ENCODE data around the gene MAP4K5. TPM values are rescaled to one million over a fixed set of nuclear protein-coding genes. Genes with fewer than 3 reads are reported as not detected.

Gene MAP4K5
- total and polyA plus RNA-seq, 2 of the 4 experiments (the other 2 are of a cell fraction), result 33.1 to 46.1 TPM

- Histone ChIP-seq H3K18ac (ENCODE audit: low read depth, low read length) (no peak overlapping the region), H2BK120ac (ENCODE audit: low read depth, low read length) (no peak overlapping the region), H3K4me3 (ENCODE audit: insufficient read depth, low read depth, low read length) (no peak overlapping the region), H3K27ac (ENCODE audit: insufficient read depth, low read length) (no peak overlapping the region), H3K23ac (ENCODE audit: low read depth, low read length) (no peak overlapping the region), H4K8ac (ENCODE audit: low read depth in 2 of 2, low read length in 2 of 2) (no peak overlapping the region), H2BK5ac (ENCODE audit: low read depth, low read length, poor library complexity, severe bottlenecking) (no peak overlapping the region), H3K4ac (ENCODE audit: low read depth, low read length) (no peak overlapping the region), H3K4me2 (ENCODE audit: low read depth, low read length) (no peak overlapping the region), H3K4me1 (ENCODE audit: control insufficient read depth, insufficient read depth, low read length) (peaks cover 2% of the 10 kb centered on the region; the same call in 1 of the 2 replicates), H3K79me1 (ENCODE audit: low read depth in 1 of 2, low read length in 2 of 2) (peaks cover 4 to 5% of the 10 kb centered on the region in 2 experiments; a peak in 1 of 4 replicates), H2AFZ (replicated peaks; ENCODE audit: low read length, poor library complexity) (no peak overlapping the region), H3K14ac (replicated peaks; ENCODE audit: low read depth, low read length) (no peak overlapping the region), H4K91ac (ENCODE audit: insufficient read depth, low read depth, low read length) (no peak overlapping the region), H3K9me3 (ENCODE audit: control insufficient read depth, insufficient read depth, low read length) (no peaks in the 10 kb centered on the region), H2AK9ac (replicated peaks; ENCODE audit: low read depth, low read length, poor library complexity) (no peak overlapping the region), H3K56ac (ENCODE audit: extremely low read depth, insufficient read depth, low read length) (no peak overlapping the region), H2AK5ac (ENCODE audit: low read depth, low read length) (no peak overlapping the region), H3K36me3 (ENCODE audit: control insufficient read depth, insufficient read depth, low read length) (no peaks in the 10 kb centered on the region), H3K9me1 (ENCODE audit: insufficient read depth, low read length) (no peaks in the 10 kb centered on the region), H3K9ac (ENCODE audit: low read depth, low read length) (no peak overlapping the region), H3K27me3 (ENCODE audit: control insufficient read depth, insufficient read depth, low read length) (no peaks in the 10 kb centered on the region), H4K20me1 (ENCODE audit: insufficient read depth, low read length) (no peaks in the 10 kb centered on the region), H2BK15ac (ENCODE audit: low read depth, low read length) (no peak overlapping the region), H4K5ac (ENCODE audit: low read depth, low read length) (no peak overlapping the region), H2BK20ac (ENCODE audit: low read depth, low read length) (no peak overlapping the region)
- TF ChIP-seq CEBPB (IDR thresholded peaks at IDR 0.05; ENCODE audit: low read depth, low read length) (no peak), MAFK (IDR thresholded peaks at IDR 0.05; ENCODE audit: low read depth, low read length) (peak; percentile 78), RAD21 (IDR thresholded peaks at IDR 0.05; ENCODE audit: low read length) (no peak)
- BruUV-seq (replicated peaks), result no TSS peak
- in situ Hi-C loops (cut with MboI; ENCODE audit: low sequenced_read_pairs) (loop anchor here (25.0 kb wide), 1 partner anchor 634 kb away; no protein-coding TSS in a partner anchor), dilution Hi-C loops (cut with HindIII; ENCODE audit: low sequenced_read_pairs, unreplicated experiment) (no loop called here), intact Hi-C loops (cut with micrococcal nuclease) (loop anchor here (10.0 kb wide), 1 partner anchor 467 kb away; no protein-coding TSS in a partner anchor)
- ChIA-PET POLR2A (ENCODE audit: unreplicated experiment) (no interaction called here), CTCF (no interaction called here)
- DNase-seq, result no peak
- ATAC-seq (ENCODE audit: low read depth), result no peak
Observed at GRCh38 chr14:50577982-50578381, 45.6 kb upstream of the MAP4K5 start.

Data from IMR-90 (cell line).